ENCODE results near the gene ZNF195. TPM values are rescaled to one million over a fixed set of nuclear protein-coding genes. Genes with fewer than 3 reads are reported as not detected.

ZNF195 gene
- total RNA-seq, 1 donor from 2014 or later: 29.7 TPM

Other genes with a start within 250 kb of the ZNF195 start
- 3.0 and 3.7 TPM in 2 replicates for gene OSBPL5, start 213.8 kb downstream of the ZNF195 start, total RNA-seq
- not detected in 2 replicates for gene MRGPRG, start 160.3 kb downstream of the ZNF195 start, total RNA-seq
- gene MRGPRE, start 146.7 kb downstream of the ZNF195 start, total RNA-seq: not detected in 2 replicates